HG03108 (cell line): ENCODE data around the gene TRNT1.

ENCODE experiments used
- ATAC-seq: cut with Tn5 transposase; IDR thresholded peaks from one replicate; pipeline ENCODE4 v1.9.1; 2021; ENCODE audit warnings: moderate library complexity; ENCODE audit not compliant: unreplicated experiment

TRNT1 gene

GRCh38 chr3:3126477-3127431, at the start of gene TRNT1:
Gene TRNT1 (plus strand): TSS chr3:3126940. CDS start chr3:3129041, 2,101 bp downstream.
- peak; percentile 95 for ATAC-seq

GRCh38 chr3:3080309-3080708, 46.4 kb upstream of the TRNT1 start:
- no peak for ATAC-seq

- ATAC-seq = peak; percentile 47
These were observed 45.1 kb upstream of the TRNT1 start for GRCh38 chr3:3081381-3082233.

- peak; percentile 76 for ATAC-seq
These were observed 44.4 kb upstream of the TRNT1 start for GRCh38 chr3:3082234-3082924.

DNA sequence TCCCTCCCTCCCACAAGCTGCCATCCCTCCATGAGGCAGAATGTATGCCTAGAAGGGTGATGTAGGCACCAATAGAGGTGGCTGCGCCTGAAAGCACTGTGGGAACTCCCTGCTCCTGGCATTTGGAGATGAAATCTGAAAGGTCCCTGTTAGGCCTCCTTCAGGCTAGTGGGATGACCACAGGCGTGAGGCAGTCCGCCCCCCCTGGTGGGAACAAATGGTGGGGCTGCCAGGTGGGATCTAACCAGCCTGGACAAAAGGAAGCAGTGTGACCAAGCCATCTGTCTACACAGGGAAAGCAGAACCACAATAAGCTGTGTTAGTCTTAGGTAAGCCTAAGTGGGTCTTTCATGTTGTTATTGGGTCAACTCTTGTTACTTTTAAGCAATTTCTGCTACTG, 41.9 kb upstream of the TRNT1 start:
- ATAC-seq = no peak

GRCh38 chr3:3085782-3086181, 41.0 kb upstream of the TRNT1 start:
- ATAC-seq = no peak

- ATAC-seq = no peak
These were observed 40.5 kb upstream of the TRNT1 start for GRCh38 chr3:3086239-3086638.

DNA sequence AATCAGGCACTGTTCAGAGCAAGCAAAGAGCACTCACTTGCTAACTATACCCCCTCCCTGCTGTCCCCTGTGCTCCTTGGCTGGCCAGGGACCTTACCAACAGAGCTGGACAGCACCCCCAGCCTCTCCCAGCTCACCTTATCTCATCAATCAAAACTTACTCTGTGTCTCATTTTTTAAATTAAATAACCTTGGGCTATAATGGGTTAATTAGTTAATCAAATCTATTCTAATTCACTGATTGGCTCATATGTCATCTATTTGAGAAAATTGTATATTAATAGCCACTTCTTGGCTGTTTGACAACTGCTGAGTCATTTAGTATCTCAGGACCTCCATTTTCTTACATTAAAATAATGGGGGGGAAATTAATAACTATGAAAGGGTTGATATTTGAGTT, 39.5 kb upstream of the TRNT1 start:
- ATAC-seq = no peak

DNA sequence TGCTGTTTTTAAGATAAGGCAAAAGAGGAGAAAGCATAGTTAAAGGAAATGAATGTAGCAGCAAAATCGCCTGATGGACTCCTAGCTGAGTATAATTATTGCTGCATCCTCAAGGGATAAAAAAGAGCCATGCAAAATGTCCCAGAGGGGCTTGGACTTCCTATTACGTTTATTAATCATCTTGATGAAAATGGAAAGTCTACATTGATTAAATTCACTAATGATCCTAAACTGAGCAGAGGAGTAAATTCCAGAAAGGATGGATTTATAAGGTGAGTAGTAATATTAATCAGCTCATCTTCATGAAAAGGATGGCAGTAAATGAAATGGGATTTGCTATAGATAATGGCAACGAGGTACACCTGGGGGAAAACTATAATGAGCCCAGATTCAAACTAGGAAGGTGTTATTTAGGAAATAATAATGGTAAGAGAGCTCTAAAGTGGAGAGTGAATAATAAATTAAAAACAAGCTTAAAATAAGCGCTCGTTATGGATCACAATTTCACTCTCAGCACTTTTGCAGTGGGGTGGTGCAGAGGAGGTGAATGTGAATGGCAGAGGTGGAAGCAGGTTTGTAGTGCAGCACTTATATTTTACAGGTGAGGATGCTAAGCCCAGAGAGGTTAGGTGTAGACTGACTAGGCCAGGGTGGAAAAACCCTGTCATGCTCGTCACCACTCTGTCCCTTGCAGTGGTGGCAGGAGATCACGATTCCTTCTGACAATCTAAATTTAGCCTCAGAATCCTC, 38.8 kb upstream of the TRNT1 start:
- no peak for ATAC-seq

GRCh38 chr3:3089017-3089416, 37.7 kb upstream of the TRNT1 start:
- peak; percentile 98 for ATAC-seq

GRCh38 chr3:3097958-3098357, 28.8 kb upstream of the TRNT1 start:
- ATAC-seq = no peak

DNA sequence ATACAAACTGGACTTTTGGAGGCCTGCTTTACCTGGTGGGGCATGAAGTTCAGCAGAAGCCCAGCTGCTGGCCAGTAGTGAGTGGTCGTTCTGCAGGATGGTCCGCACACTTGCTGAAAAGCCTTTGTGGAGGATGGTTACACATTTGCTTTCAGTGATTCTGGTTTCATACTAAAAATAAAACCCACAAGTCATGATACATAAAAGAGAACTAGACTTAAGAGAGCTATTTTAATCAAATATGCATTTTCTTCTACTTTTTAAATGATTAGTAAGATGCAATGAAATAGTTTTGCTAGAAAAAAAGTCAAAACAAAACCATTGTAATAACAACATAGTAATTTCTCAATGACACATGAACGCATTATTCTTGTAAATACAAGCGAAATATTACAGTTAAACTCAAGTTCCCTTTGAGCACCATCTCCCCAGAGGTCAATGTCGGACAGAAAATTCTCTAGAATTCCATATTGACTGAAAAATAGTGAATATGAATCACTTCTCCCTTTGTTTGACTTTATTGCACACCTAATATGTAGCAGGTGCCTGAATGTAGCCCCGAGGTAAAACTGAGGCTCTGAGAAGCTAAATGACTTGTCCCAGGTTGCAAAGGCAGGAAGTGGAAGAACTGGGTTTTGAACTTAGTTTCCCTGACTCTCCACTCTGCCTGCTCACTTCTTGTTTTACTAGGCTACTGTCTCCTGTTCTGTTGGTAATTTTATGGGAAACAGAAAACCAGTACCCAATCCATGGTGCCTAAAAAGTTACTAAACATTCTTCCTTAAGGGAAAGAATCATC, 24.9 kb upstream of the TRNT1 start:
- no peak for ATAC-seq

DNA sequence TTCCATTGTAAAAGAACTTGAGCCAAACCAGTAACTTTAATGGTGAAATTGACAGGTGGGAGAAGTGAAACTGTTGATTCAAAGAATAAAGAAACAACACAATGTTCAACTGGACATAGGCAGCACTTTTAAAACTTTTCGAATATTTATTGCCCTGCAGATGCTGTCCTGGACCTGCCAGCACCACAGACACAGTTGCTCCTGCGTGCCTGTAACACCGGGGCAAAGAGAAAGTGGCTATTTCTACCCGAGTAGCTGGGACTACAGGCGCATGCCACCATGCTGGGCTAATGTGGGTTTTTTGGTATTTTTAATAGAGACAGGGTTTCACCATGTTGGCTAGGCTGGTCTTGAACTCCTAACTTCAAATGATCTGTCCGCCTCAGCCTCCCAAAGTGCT, 24.0 kb upstream of the TRNT1 start:
- ATAC-seq = no peak

DNA sequence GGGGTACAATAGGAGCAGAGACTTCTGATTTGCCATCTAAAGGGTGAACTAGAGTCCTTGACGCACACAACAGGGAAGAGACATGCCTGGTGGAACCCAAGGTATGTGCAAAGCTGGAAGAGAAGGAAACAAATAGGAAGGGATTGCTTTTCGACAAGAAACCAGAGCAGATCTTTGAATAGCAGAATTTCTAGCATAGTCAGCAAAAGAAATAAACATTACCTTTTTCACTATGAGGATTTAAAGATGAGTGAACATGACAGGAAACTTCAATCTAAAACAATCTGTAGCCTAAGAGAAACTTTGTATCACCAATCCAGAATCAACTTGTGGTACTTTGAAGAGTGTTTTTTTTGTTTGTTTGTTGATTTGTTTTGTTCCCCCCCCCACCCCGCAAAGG, 21.5 kb upstream of the TRNT1 start:
- ATAC-seq = no peak

DNA sequence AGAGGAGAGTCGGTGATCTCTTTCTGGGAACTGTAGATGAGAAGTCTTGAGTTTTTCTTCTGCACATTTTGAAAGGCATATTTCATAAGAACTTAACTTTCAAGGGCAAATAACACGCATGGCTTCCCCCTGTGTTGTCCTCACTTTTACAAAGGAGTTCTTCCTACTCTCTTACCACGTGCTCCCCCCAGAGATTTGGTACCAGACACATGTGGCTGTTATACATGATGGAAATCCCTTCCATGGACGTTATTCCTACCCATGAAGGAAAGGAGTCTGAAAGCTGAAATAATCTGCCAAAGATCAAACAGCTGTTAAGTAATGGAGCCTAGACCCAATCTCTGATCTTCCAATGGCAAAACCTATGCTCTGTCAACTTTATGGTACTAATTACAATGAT, 20.9 kb upstream of the TRNT1 start:
- no peak for ATAC-seq

GRCh38 chr3:3107181-3107580, 19.6 kb upstream of the TRNT1 start:
- no peak for ATAC-seq

GRCh38 chr3:3107858-3108257, 18.9 kb upstream of the TRNT1 start:
- no peak for ATAC-seq

DNA sequence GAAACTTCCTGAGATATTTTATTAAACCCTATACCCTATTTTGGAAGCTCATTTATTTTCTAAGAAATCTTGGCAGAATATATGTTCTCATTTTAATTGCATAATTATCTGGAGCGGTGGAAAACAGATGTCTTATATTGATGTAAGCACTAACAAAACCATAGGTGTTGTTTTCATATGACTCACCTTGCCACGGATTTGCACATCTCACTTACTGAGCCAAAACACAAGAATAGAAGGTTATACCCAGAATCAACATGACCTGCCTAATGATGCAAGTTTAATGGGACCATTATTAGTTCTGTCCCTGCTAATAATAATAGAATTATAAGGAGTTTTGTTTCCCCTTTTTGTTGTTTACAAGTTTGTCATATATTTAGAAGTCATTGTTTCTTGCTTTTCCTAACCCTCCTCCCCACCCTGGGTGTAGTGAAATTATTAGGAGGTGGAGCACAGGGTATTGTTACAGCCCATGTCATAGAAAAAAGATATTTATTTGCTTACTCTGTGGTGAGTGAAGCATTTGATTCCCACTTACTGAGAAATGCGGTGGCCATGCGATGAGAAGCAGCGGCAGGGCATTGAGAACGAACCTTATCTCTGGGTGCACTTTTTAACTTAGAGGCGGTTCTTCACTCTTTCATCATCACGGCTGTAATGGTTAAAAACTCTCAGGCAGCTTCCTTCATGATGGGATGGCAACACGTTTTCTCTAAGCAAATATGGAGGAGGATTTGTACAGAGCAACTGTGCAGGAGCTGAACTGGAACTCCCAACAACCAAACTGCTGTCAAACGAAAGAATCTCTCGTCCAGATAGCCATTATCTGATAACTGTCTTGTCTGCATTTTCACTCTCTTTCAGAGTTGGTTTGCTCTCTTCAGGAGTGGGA, 17.1 kb upstream of the TRNT1 start:
- peak; percentile 57 for ATAC-seq

DNA sequence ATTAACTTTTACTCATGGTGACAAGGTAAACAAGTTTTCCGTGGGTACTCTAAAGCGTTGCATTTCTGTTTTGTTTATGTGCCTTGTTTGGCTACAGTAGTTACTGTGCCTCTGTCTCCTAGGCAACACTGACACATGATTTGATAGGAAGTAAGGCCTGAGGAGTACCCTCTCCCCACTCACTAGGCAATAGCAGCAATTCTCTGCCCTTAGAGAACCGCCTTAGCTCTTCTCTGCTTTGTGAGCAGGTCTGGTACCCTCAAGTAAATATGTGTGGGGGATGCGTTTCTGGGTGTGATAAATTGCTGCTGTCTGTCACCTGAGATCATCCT, 16.5 kb upstream of the TRNT1 start, which contains the start of gene IL5RA:
IL5RA (minus strand) TSS at position 76 of the 332 bp plus-strand sequence. CDS start 5,390 bp downstream, outside the sequence.
- ATAC-seq = no peak
